ENCODE measurements around the gene TLE3. TPM values are rescaled to one million over a fixed set of nuclear protein-coding genes. Genes with fewer than 3 reads are reported as not detected.
"Not testable (repeated sequence)": the region's sequence is repeated elsewhere in the genome, so short reads cannot be mapped to it uniquely, and the experiment has no call there.

Gene TLE3
- total and polyA plus RNA-seq, 4 experiments from 2014 or later: 3.6 to 121 (median 69.9) TPM

DNA sequence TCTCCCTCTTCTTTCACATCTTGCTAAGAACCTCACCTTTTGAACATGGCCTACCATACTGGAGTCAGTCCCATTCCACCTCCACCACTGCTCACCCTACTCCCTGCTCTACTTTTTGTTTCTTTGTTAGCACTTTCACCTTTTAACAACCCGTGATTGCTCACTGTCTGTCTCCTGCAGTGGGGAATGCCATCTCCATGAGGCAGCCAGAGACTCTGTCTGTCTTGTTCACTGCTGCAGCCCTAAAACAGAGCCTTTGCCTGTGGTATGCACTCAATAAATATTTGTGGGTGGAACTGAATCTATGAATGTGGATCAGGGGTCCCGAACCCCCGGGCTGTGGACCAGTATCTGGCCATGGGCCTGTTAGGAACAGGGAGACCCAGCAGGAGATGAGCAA, 16.5 kb upstream of the TLE3 start:
- no peaks in the 10 kb centered on the region for H3K4me1 ChIP-seq (ENCODE audit: insufficient read depth, low read length)
- Mint-ChIP-seq H3K4me3 (peak overlapping the region in 1 of 8 donors; percentile 38), H3K27ac (peak overlapping the region in 1 of 7 donors; percentile 5), H3K36me3 (no peaks in the 10 kb centered on the region), H3K4me1 (peaks cover 0 to 3% (median 0%) of the 10 kb centered on the region in 4 donors), H3K27me3 (peaks cover 3 to 6% of the 10 kb centered on the region in 2 donors), H3K9me3 (no peaks in the 10 kb centered on the region)
- no peaks in the 10 kb centered on the region for H3K36me3 ChIP-seq (ENCODE audit: insufficient read depth, low read length)
- DNase-seq: no peak
- CTCF ChIA-PET (ENCODE audit: partially characterized antibody): no interaction called here
- H3K27me3 ChIP-seq (ENCODE audit: insufficient read depth, low read length): no peaks in the 10 kb centered on the region
- intact Hi-C loops (cut with micrococcal nuclease): no loop called here
- no peak overlapping the region for H3K4me3 ChIP-seq (ENCODE audit: low read length in 2 of 2)
- H3K9me3 ChIP-seq (ENCODE audit: control insufficient read depth in 1 of 2, low read length in 2 of 2): no peaks in the 10 kb centered on the region
- POLR2A ChIA-PET (ENCODE audit: partially characterized antibody): no interaction called here
- H3K27ac ChIP-seq (ENCODE audit: low read depth, low read length): no peak overlapping the region

DNA sequence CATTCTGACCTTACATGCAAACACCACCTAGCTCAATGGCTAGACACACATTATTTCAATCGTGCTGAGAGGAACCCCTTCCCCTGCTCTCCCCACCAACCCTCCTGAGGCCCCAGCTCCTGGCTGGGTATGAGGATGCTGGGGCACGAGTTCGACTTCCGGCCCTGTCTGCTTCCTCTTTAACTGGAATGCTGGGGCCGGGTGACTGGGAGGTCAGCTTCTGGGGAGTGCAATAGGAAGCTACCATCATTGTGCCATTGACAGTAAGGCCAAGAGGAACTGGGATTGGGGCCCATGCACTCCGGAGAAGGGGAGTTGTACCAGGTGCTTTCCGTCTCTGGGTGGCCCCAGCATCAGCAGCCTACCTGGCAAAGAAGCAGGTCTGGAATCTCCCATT, 15.6 kb upstream of the TLE3 start:
- Mint-ChIP-seq H3K9me3 (no peaks in the 10 kb centered on the region), H3K4me3 (no peak overlapping the region), H3K4me1 (peaks cover 0 to 3% (median 0%) of the 10 kb centered on the region in 4 donors), H3K36me3 (no peaks in the 10 kb centered on the region), H3K27me3 (peaks cover 3 to 6% of the 10 kb centered on the region in 2 donors), H3K27ac (no peak overlapping the region)
- Histone ChIP-seq H3K36me3 (ENCODE audit: insufficient read depth, low read length) (no peaks in the 10 kb centered on the region), H3K4me3 (ENCODE audit: low read length in 2 of 2) (no peak overlapping the region), H3K4me1 (ENCODE audit: insufficient read depth, low read length) (no peaks in the 10 kb centered on the region), H3K27me3 (ENCODE audit: insufficient read depth, low read length) (no peaks in the 10 kb centered on the region), H3K9me3 (ENCODE audit: control insufficient read depth in 1 of 2, low read length in 2 of 2) (no peaks in the 10 kb centered on the region), H3K27ac (ENCODE audit: low read depth, low read length) (no peak overlapping the region)
- ChIA-PET CTCF (ENCODE audit: partially characterized antibody) (no interaction called here), POLR2A (ENCODE audit: partially characterized antibody) (no interaction called here)
- no peak for DNase-seq
- intact Hi-C loops (cut with micrococcal nuclease): no loop called here

DNA sequence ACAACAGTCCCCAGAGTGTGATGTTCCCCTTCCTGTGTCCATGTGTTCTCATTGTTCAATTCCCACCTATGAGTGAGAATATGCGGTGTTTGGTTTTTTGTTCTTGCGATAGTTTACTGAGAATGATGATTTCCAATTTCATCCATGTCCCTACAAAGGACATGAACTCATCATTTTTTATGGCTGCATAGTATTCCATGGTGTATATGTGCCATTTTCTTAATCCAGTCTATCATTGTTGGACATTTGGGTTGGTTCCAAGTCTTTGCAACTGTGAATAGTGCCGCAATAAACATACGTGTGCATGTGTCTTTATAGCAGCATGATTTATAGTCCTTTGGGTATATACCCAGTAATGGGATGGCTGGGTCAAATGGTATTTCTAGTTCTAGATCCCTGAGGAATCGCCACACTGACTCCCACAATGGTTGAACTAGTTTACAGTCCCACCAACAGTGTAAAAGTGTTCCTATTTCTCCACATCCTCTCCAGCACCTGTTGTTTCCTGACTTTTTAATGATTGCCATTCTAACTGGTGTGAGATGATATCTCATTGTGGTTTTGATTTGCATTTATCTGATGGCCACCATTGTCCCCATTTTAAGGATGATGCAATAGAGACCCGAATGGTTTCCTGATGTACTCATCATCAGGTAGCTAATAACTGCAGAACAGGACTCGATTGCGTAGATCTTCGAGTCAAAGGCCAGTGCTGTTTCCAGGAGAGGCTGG, 15.0 kb upstream of the TLE3 start:
- H3K36me3 ChIP-seq (ENCODE audit: insufficient read depth, low read length); H3K4me3 Mint-ChIP-seq; H3K27me3 Mint-ChIP-seq; H3K9me3 Mint-ChIP-seq; CTCF ChIA-PET (ENCODE audit: partially characterized antibody); H3K36me3 Mint-ChIP-seq; H3K9me3 ChIP-seq (ENCODE audit: control insufficient read depth in 1 of 2, low read length in 2 of 2); H3K4me3 ChIP-seq (ENCODE audit: low read length in 2 of 2); H3K4me1 ChIP-seq (ENCODE audit: insufficient read depth, low read length); H3K27ac Mint-ChIP-seq; intact Hi-C loops (cut with micrococcal nuclease); DNase-seq; POLR2A ChIA-PET (ENCODE audit: partially characterized antibody); H3K27me3 ChIP-seq (ENCODE audit: insufficient read depth, low read length); H3K4me1 Mint-ChIP-seq; H3K27ac ChIP-seq (ENCODE audit: low read depth, low read length): not testable (repeated sequence)

DNA sequence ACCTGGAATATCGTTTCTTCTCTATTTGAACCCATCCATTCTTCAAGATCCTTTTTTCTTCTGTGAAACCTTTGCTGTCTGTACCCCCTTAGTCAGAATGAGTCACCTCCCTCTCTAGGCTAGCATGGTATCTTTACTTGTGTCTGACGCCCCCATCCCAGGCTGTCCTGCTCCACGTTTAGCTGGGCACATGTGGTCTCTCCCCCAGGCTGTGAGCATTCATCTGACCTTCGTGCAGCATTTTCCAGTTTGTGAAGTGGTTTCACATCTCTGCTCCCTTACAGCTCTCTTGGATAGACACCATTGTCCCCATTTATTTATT, 14.3 kb upstream of the TLE3 start:
- H3K36me3 Mint-ChIP-seq: no peaks in the 10 kb centered on the region
- no peak overlapping the region for H3K4me3 Mint-ChIP-seq
- Histone ChIP-seq H3K27me3 (ENCODE audit: insufficient read depth, low read length) (no peaks in the 10 kb centered on the region), H3K9me3 (ENCODE audit: control insufficient read depth in 1 of 2, low read length in 2 of 2) (no peaks in the 10 kb centered on the region), H3K4me1 (ENCODE audit: insufficient read depth, low read length) (no peaks in the 10 kb centered on the region), H3K27ac (ENCODE audit: low read depth, low read length) (no peak overlapping the region), H3K4me3 (ENCODE audit: low read length in 2 of 2) (no peak overlapping the region), H3K36me3 (ENCODE audit: insufficient read depth, low read length) (no peaks in the 10 kb centered on the region)
- POLR2A ChIA-PET (ENCODE audit: partially characterized antibody): no interaction called here
- DNase-seq: no peak
- peaks cover 0 to 3% (median 0%) of the 10 kb centered on the region in 4 donors for H3K4me1 Mint-ChIP-seq
- intact Hi-C loops (cut with micrococcal nuclease): no loop called here
- H3K9me3 Mint-ChIP-seq: no peaks in the 10 kb centered on the region
- H3K27ac Mint-ChIP-seq: no peak overlapping the region
- CTCF ChIA-PET (ENCODE audit: partially characterized antibody): no interaction called here
- H3K27me3 Mint-ChIP-seq: peaks cover 3 to 6% of the 10 kb centered on the region in 2 donors

DNA sequence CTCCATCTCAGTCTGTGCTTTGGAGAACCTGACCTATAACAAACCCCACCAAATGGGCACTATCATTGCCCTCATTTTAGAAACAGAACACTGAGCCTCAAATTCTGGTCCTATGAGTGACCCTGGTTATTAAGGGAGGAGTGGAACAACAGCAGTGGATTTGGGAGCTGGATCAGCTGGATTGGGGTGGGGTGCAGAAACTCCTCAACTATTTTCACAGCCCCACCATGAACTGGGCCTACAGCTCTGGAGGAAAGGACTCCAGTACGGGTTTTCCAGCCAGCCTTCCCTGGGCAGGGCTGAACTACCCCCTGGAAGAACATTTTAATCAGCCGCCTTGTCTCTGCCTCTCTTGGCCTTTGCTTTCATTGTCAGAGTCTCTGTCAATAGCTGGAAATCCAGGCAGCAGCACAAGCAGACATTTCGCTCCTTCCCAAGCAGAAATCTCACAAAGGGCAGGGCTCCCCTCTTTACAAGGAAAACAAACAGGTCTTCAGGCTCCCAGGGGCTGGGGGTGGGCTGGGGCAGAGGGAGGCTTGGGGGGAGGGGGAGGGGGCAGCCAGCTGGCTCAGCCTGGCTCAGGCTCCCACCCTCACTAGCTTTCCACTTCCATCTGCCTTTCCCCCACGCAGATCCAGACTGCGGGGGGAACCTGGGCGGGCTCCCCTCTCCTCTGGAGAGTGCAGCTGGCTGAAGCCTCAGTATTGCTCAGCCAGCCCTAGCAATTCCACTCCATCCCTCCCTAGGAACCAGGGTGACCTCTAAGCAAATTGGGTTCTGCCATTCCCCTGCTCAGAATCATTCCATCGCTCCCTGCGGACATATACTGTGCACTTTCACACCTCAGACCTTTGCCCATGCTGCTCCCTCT, 13.7 kb upstream of the TLE3 start:
- POLR2A ChIA-PET (ENCODE audit: partially characterized antibody): interaction anchor here (1.6 kb wide), 1 partner anchor 14 kb away, joined by 4 read pairs; the partner anchor contains the start of gene TLE3
- Histone ChIP-seq H3K4me1 (ENCODE audit: insufficient read depth, low read length) (no peaks in the 10 kb centered on the region), H3K36me3 (ENCODE audit: insufficient read depth, low read length) (no peaks in the 10 kb centered on the region), H3K27ac (ENCODE audit: low read depth, low read length) (no peak overlapping the region), H3K4me3 (ENCODE audit: low read length in 2 of 2) (no peak overlapping the region), H3K27me3 (ENCODE audit: insufficient read depth, low read length) (no peaks in the 10 kb centered on the region), H3K9me3 (ENCODE audit: control insufficient read depth in 1 of 2, low read length in 2 of 2) (no peaks in the 10 kb centered on the region)
- CTCF ChIA-PET (ENCODE audit: partially characterized antibody): no interaction called here
- Mint-ChIP-seq H3K27ac (no peak overlapping the region), H3K27me3 (peaks cover 3 to 6% of the 10 kb centered on the region in 2 donors), H3K4me3 (no peak overlapping the region), H3K36me3 (no peaks in the 10 kb centered on the region), H3K4me1 (peaks cover 0 to 3% (median 0%) of the 10 kb centered on the region in 4 donors), H3K9me3 (no peaks in the 10 kb centered on the region)
- intact Hi-C loops (cut with micrococcal nuclease): no loop called here
- no peak for DNase-seq

DNA sequence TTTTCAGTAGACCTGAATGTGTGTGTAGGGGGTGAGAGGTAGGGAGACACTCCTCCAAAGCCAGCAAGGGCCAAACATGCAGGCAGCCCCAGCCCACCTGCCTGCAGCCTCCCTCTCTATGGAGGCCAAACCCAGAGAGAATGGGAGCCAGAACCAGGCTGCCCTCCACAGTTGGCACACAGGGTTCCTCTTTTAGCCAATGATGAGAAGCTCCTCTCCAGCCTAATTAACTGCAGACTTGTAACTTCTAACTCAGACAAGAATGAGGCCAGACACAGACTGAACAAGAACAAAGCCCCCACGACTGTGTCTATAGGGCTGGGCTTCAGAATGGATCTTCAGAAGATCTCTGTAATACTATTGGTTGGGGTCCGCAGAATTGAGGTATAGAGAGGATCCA, 12.3 kb upstream of the TLE3 start:
- H3K4me1 ChIP-seq (ENCODE audit: insufficient read depth, low read length): no peaks in the 10 kb centered on the region
- CTCF ChIA-PET (ENCODE audit: partially characterized antibody): no interaction called here
- H3K9me3 ChIP-seq (ENCODE audit: control insufficient read depth in 1 of 2, low read length in 2 of 2): no peaks in the 10 kb centered on the region
- Mint-ChIP-seq H3K36me3 (no peaks in the 10 kb centered on the region), H3K4me1 (peaks cover 0 to 3% (median 0%) of the 10 kb centered on the region in 4 donors), H3K27me3 (peaks cover 3 to 6% of the 10 kb centered on the region in 2 donors), H3K27ac (no peak overlapping the region), H3K4me3 (no peak overlapping the region), H3K9me3 (no peaks in the 10 kb centered on the region)
- H3K27me3 ChIP-seq (ENCODE audit: insufficient read depth, low read length): no peaks in the 10 kb centered on the region
- H3K27ac ChIP-seq (ENCODE audit: low read depth, low read length): no peak overlapping the region
- H3K36me3 ChIP-seq (ENCODE audit: insufficient read depth, low read length): no peaks in the 10 kb centered on the region
- no peak for DNase-seq
- POLR2A ChIA-PET (ENCODE audit: partially characterized antibody): interaction anchor here (1.2 to 1.6 kb wide), 2 partner anchors 11 to 12 kb away, joined by 3 to 4 read pairs; partner anchors contain the start of gene TLE3
- intact Hi-C loops (cut with micrococcal nuclease): no loop called here
- no peak overlapping the region for H3K4me3 ChIP-seq (ENCODE audit: low read length in 2 of 2)

DNA sequence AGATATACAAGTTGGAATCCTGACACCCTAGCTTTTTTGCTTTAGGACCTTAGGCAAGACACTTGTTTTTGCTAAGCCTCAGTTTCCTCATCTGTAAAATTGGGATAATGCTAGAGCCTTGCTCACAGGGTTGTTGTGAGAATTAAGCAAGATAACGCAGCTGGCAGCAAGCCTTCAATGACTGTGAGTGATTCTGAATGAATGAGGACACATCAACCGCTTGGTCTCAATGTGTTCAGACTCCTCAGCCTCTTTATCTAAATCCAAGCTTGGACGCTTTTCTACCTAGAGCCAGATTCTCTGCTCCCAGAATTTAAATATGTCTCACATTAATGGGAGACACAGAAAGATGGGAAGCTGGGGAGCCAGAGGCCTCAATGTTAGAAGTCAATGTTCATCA, 11.8 kb upstream of the TLE3 start:
- peaks cover 0 to 3% (median 0%) of the 10 kb centered on the region in 4 donors for H3K4me1 Mint-ChIP-seq
- H3K4me3 ChIP-seq (ENCODE audit: low read length in 2 of 2): no peak overlapping the region
- H3K27ac Mint-ChIP-seq: no peak overlapping the region
- no peak for DNase-seq
- intact Hi-C loops (cut with micrococcal nuclease): no loop called here
- no peaks in the 10 kb centered on the region for H3K36me3 Mint-ChIP-seq
- no peaks in the 10 kb centered on the region for H3K36me3 ChIP-seq (ENCODE audit: insufficient read depth, low read length)
- no peak overlapping the region for H3K27ac ChIP-seq (ENCODE audit: low read depth, low read length)
- ChIA-PET CTCF (ENCODE audit: partially characterized antibody) (no interaction called here), POLR2A (ENCODE audit: partially characterized antibody) (interaction anchor here (1.2 kb wide), 1 partner anchor 10 kb away, joined by 3 read pairs; no protein-coding TSS in a partner anchor)
- H3K4me3 Mint-ChIP-seq: no peak overlapping the region
- H3K9me3 ChIP-seq (ENCODE audit: control insufficient read depth in 1 of 2, low read length in 2 of 2): no peaks in the 10 kb centered on the region
- H3K9me3 Mint-ChIP-seq: no peaks in the 10 kb centered on the region
- H3K27me3 ChIP-seq (ENCODE audit: insufficient read depth, low read length): no peaks in the 10 kb centered on the region
- H3K27me3 Mint-ChIP-seq: peaks cover 3 to 6% of the 10 kb centered on the region in 2 donors
- no peaks in the 10 kb centered on the region for H3K4me1 ChIP-seq (ENCODE audit: insufficient read depth, low read length)
